K562 (cell line): ENCODE measurements around the gene WDR83. TPM values are rescaled to one million over a fixed set of nuclear protein-coding genes. Genes with fewer than 3 reads are reported as not detected.

Experiments
- ARHGAP35 ChIP-seq: fragments of 450-650 bp; IDR thresholded peaks from 2 replicates; pipeline ENCODE4 v1.6.1; 2018; ENCODE audit not compliant: partially characterized antibody
- ATF4 ChIP-seq: fragments of 450-650 bp; formaldehyde crosslinking; IDR thresholded peaks from 2 replicates; pipeline ENCODE4 v1.4.0; 2022; ENCODE audit warnings: mild to moderate bottlenecking, moderate library complexity
- BRF1 ChIP-seq: IDR thresholded peaks from 3 replicates; pipeline ENCODE4 v1.6.1; 2011; ENCODE audit warnings: borderline replicate concordance, mild to moderate bottlenecking; ENCODE audit not compliant: insufficient read length; ENCODE audit errors: extremely low read depth
- CBX1 ChIP-seq: sonication (generic); IDR thresholded peaks from 2 replicates; pipeline ENCODE4 v1.6.1; 2016; ENCODE audit warnings: antibody characterized with exemption, low read depth, mild to moderate bottlenecking
- CBX3 ChIP-seq, 2 experiments: IDR thresholded peaks; 1 replicate in 1 of 2; 2 replicates in 1 of 2; pipeline ENCODE4 v1.6.1; 2012; ENCODE audit warnings: inconsistent platforms in 2 of 2, low read length in 2 of 2, borderline replicate concordance in 1 of 2, control low read depth in 1 of 2
- E2F4 ChIP-seq: sonication (generic); formaldehyde crosslinking; IDR thresholded peaks from 2 replicates; pipeline ENCODE4 v1.8.0; 2022; ENCODE audit warnings: mild to moderate bottlenecking, low read depth, missing genetic modification reagents
- ERF ChIP-seq: fragments of 450-650 bp; formaldehyde crosslinking; IDR thresholded peaks from 2 replicates; pipeline ENCODE4 v1.4.0; 2020; ENCODE audit warnings: mild to moderate bottlenecking, mixed read lengths
- POLR2B ChIP-seq: fragments of 450-650 bp; IDR thresholded peaks from 2 replicates; pipeline ENCODE4 v1.6.1; 2018; ENCODE audit warnings: low read depth; ENCODE audit not compliant: partially characterized antibody
- RERE ChIP-seq: sonication (generic); formaldehyde crosslinking; IDR thresholded peaks from 2 replicates; pipeline ENCODE4 v1.8.0; 2023; ENCODE audit warnings: missing genetic modification reagents, mild to moderate bottlenecking, borderline replicate concordance
- SMARCA5 ChIP-seq: fragments of 450-650 bp; IDR thresholded peaks from 2 replicates; pipeline ENCODE4 v1.6.1; 2016
- TAL1 ChIP-seq: fragments of 450-650 bp; IDR thresholded peaks from 2 replicates; pipeline ENCODE4 v1.6.1; 2016; ENCODE audit warnings: mild to moderate bottlenecking
- THRB ChIP-seq: fragments of 450-650 bp; formaldehyde crosslinking; conservative IDR thresholded peaks from 2 replicates; pipeline ENCODE4 v1.4.0; 2022; ENCODE audit warnings: mild to moderate bottlenecking, missing genetic modification characterization
- U2AF2 ChIP-seq: fragments of 200-400 bp; formaldehyde crosslinking; optimal IDR thresholded peaks from 2 replicates; pipeline ENCODE3; 2017; ENCODE audit warnings: low read depth, mild to moderate bottlenecking, low read length
- XRCC3 ChIP-seq: fragments of 450-650 bp; IDR thresholded peaks from 2 replicates; pipeline ENCODE4 v1.6.1; 2017; ENCODE audit warnings: mild to moderate bottlenecking, moderate library complexity
- ZBTB33 ChIP-seq: sonication (generic); formaldehyde crosslinking; IDR thresholded peaks from 2 replicates; pipeline ENCODE4 v1.8.1; 2023; ENCODE audit warnings: mild to moderate bottlenecking, missing genetic modification reagents
- ZNF696 ChIP-seq: fragments of 250-450 bp; sonication (Bioruptor Pico); conservative IDR thresholded peaks from 2 replicates; pipeline ENCODE4 v1.4.0; 2020; ENCODE audit warnings: mild to moderate bottlenecking, moderate library complexity
- polyA plus RNA-seq, 8 experiments: library from polyadenylated mRNA; depleted of rRNA in 4 of 8; stranded (reverse) in 5 of 8; unstranded in 3 of 8; fragments of >200 nt; fragmentation: Nextera tagmentation in 2 of 8; fragmentation: Illumina TruSeq in 1 of 8; extraction: Ambion mirVana in 2 of 8; extraction: Trizol in 1 of 8; gene quantifications; 2 replicates each; pipeline versions ENCODE4 v1.2.1 to v1.2.3, GENCODE V29; 2011 to 2014; ENCODE audit warnings: inconsistent platforms in 1 of 8, missing spikeins in 1 of 8
- total RNA-seq, 7 experiments: library from RNA; depleted of rRNA in 6 of 7; stranded (reverse); fragments of >200 nt in 6 of 7; fragmentation: Illumina TruSeq in 2 of 7; extraction: Trizol in 2 of 7; gene quantifications; 2 replicates each; pipeline versions ENCODE4 v1.2.1 to v1.2.3, GENCODE V29; 2011 to 2021; ENCODE audit warnings: low replicate concordance in 1 of 7

The WDR83 gene
- total and polyA plus RNA-seq, 9 of the 15 experiments (the other 6 are each of a cell fraction or from before 2014, with no cell fraction given): 0.52 to 21.3 (median 4.2) TPM

- no peak for TF ChIP-seq THRB (CRISPR knock-in tag)
- TF ChIP-seq U2AF2: no peak
- TF ChIP-seq ZBTB33 (CRISPR knock-in tag): no peak
- TF ChIP-seq SMARCA5: no peak
- TF ChIP-seq ATF4 (CRISPR knock-in tag): no peak
- TF ChIP-seq CBX1: peak; percentile 78; the same call in 1 of the 2 replicates
- no peak for TF ChIP-seq ZNF696 (CRISPR knock-in tag)
- no peak for TF ChIP-seq RERE
- peak; percentile 82; the same call in 1 of the 2 replicates for TF ChIP-seq XRCC3
- TF ChIP-seq E2F4 (CRISPR knock-in tag): no peak
- peak; percentile 16 for TF ChIP-seq POLR2B
- TF ChIP-seq CBX3 (IDR thresholded peaks at IDR 0.05; ENCODE audit: borderline replicate concordance in 1 of 2, low read length in 2 of 2): peak in 1 of 2 experiments; percentile 94; a peak in 2 of 3 replicates
- TF ChIP-seq BRF1: no peak
- no peak for TF ChIP-seq ERF (CRISPR knock-in tag)
- TF ChIP-seq TAL1: no peak
- TF ChIP-seq ARHGAP35: no peak
Observed at GRCh38 chr19:12628040-12629022, 38.3 kb upstream of the WDR83 start (continued).
